Neutrophil (primary cell): ENCODE measurements around the gene NOP14.

Experiments
- H3K27ac ChIP-seq: fragments of 200-600 bp; sonication (generic); 2 replicates; pipeline ENCODE4 v1.5.1; 2016; ENCODE audit warnings: mild to moderate bottlenecking, moderate library complexity
- H3K27me3 ChIP-seq: fragments of 200-600 bp; sonication (generic); 2 replicates; pipeline ENCODE4 v1.6.0; 2016; ENCODE audit warnings: mild to moderate bottlenecking
- H3K36me3 ChIP-seq: fragments of 200-600 bp; sonication (generic); 2 replicates; pipeline ENCODE4 v1.5.1; 2017
- H3K4me1 ChIP-seq, 2 experiments: fragments of 200-600 bp in 1 of 2; sonication (generic) in 1 of 2; 1 replicate in 1 of 2; 2 replicates in 1 of 2; pipeline versions ENCODE4 v1.5.1 to v1.6.1; 2013 to 2016; ENCODE audit warnings: low read depth in 1 of 2, low read length in 1 of 2, mild to moderate bottlenecking in 1 of 2, moderate library complexity in 1 of 2; ENCODE audit not compliant: control insufficient read depth in 1 of 2, insufficient read depth in 1 of 2
- H3K4me3 ChIP-seq, 2 experiments: fragments of 200-600 bp in 1 of 2; sonication (generic) in 1 of 2; 1 replicate in 1 of 2; 2 replicates in 1 of 2; pipeline ENCODE4 v1.5.1; 2013 to 2016; ENCODE audit warnings: low read depth in 1 of 2, low read length in 1 of 2, mild to moderate bottlenecking in 1 of 2, moderate library complexity in 1 of 2
- H3K9me3 ChIP-seq: fragments of 200-600 bp; sonication (generic); 2 replicates; pipeline ENCODE4 v1.5.1; 2016
- CTCF ChIP-seq: fragments of 200-600 bp; sonication (generic); IDR thresholded peaks from 2 replicates; pipeline ENCODE4 v1.5.1; 2016; ENCODE audit warnings: antibody characterized with exemption

The NOP14 gene

GRCh38 chr4:2927016-2927695, 36.0 kb downstream of the NOP14 start:
- H3K27me3 ChIP-seq = no peaks in the 10 kb centered on the region
- no peak for TF ChIP-seq CTCF
- peaks cover 20 to 26% of the 10 kb centered on the region in 2 experiments for H3K4me1 ChIP-seq
- H3K9me3 ChIP-seq = no peaks in the 10 kb centered on the region
- H3K27ac ChIP-seq = no peak overlapping the region
- H3K4me3 ChIP-seq = no peak overlapping the region
- peaks cover 92% of the 10 kb centered on the region for H3K36me3 ChIP-seq

GRCh38 chr4:2925931-2926860, 37.0 kb downstream of the NOP14 start:
- H3K36me3 ChIP-seq = peaks cover 93% of the 10 kb centered on the region
- no peak overlapping the region for H3K27ac ChIP-seq
- H3K27me3 ChIP-seq = no peaks in the 10 kb centered on the region
- no peak for TF ChIP-seq CTCF
- H3K4me1 ChIP-seq = peaks cover 10 to 17% of the 10 kb centered on the region in 2 experiments
- no peak overlapping the region for H3K4me3 ChIP-seq
- no peaks in the 10 kb centered on the region for H3K9me3 ChIP-seq

- H3K9me3 ChIP-seq = no peaks in the 10 kb centered on the region
- peaks cover 86% of the 10 kb centered on the region for H3K36me3 ChIP-seq
- no peaks in the 10 kb centered on the region for H3K27me3 ChIP-seq
- no peak overlapping the region for H3K27ac ChIP-seq
- H3K4me1 ChIP-seq = peaks cover 8 to 12% of the 10 kb centered on the region in 2 experiments
- TF ChIP-seq CTCF = no peak
- H3K4me3 ChIP-seq = no peak overlapping the region
Observed at GRCh38 chr4:2925496-2925895, 37.7 kb downstream of the NOP14 start.

- Histone ChIP-seq H3K36me3 (peaks cover 79% of the 10 kb centered on the region), H3K9me3 (no peaks in the 10 kb centered on the region), H3K4me1 (peaks cover 8 to 12% of the 10 kb centered on the region in 2 experiments), H3K27me3 (no peaks in the 10 kb centered on the region), H3K4me3 (no peak overlapping the region), H3K27ac (no peak overlapping the region)
- TF ChIP-seq CTCF = no peak
Observed at GRCh38 chr4:2924765-2925301, 38.4 kb downstream of the NOP14 start.

- no peak for TF ChIP-seq CTCF
- Histone ChIP-seq H3K27me3 (no peaks in the 10 kb centered on the region), H3K36me3 (peaks cover 74% of the 10 kb centered on the region), H3K9me3 (no peaks in the 10 kb centered on the region), H3K27ac (no peak overlapping the region), H3K4me3 (no peak overlapping the region), H3K4me1 (peaks cover 8 to 12% of the 10 kb centered on the region in 2 experiments)
Observed at GRCh38 chr4:2924286-2924685, 38.9 kb downstream of the NOP14 start.
